Trophoblast cell (in vitro differentiated cells and primary cell): ENCODE results near the gene CDKAL1.

Experiments used
- DNase-seq, 2 donors: peaks; one replicate each; pipeline ENCODE4 v3.0.0-alpha.2; 2016
- H2AFZ ChIP-seq: 2 replicates; pipeline ENCODE4 v1.6.1; 2013; ENCODE audit warnings: low read length, moderate library complexity, mild to moderate bottlenecking; ENCODE audit not compliant: insufficient read depth, poor library complexity
- H2AK5ac ChIP-seq: 2 replicates; pipeline ENCODE4 v1.6.1; 2013; ENCODE audit warnings: mild to moderate bottlenecking, low read length
- H2BK120ac ChIP-seq: 2 replicates; pipeline ENCODE4 v1.6.1; 2013; ENCODE audit warnings: low read length, mild to moderate bottlenecking, moderate library complexity; ENCODE audit not compliant: insufficient read depth, poor library complexity
- H2BK12ac ChIP-seq: 2 replicates; pipeline ENCODE4 v1.6.1; 2013; ENCODE audit warnings: mild to moderate bottlenecking, low read length, moderate library complexity
- H2BK5ac ChIP-seq: 2 replicates; pipeline ENCODE4 v1.6.1; 2013; ENCODE audit warnings: low read length, low read depth, moderate library complexity, mild to moderate bottlenecking; ENCODE audit not compliant: poor library complexity
- H3K14ac ChIP-seq: 2 replicates; pipeline ENCODE4 v1.6.1; 2013; ENCODE audit warnings: mild to moderate bottlenecking, low read length
- H3K18ac ChIP-seq: 2 replicates; pipeline ENCODE4 v1.6.1; 2013; ENCODE audit warnings: mild to moderate bottlenecking, low read length
- H3K23ac ChIP-seq: 2 replicates; pipeline ENCODE4 v1.6.1; 2013; ENCODE audit warnings: low read length
- H3K27ac ChIP-seq: 2 replicates; pipeline ENCODE4 v1.5.1; 2013; ENCODE audit warnings: low read depth, mild to moderate bottlenecking, inconsistent platforms, low read length, moderate library complexity
- H3K27me3 ChIP-seq: 2 replicates; pipeline ENCODE4 v1.6.1; 2013; ENCODE audit warnings: inconsistent platforms, mild to moderate bottlenecking, low read length, moderate library complexity; ENCODE audit not compliant: insufficient read depth
- H3K36me3 ChIP-seq, 2 experiments: 1 replicate in 1 of 2; 2 replicates in 1 of 2; pipeline ENCODE4 v1.6.1; 2013; ENCODE audit warnings: low read length in 2 of 2, mild to moderate bottlenecking in 2 of 2, moderate library complexity in 1 of 2; ENCODE audit not compliant: insufficient read depth in 2 of 2, control insufficient read depth in 1 of 2
- H3K4ac ChIP-seq: 2 replicates; pipeline ENCODE4 v1.6.1; 2013; ENCODE audit warnings: low read depth, mild to moderate bottlenecking, low read length, moderate library complexity
- H3K4me1 ChIP-seq, 2 experiments: 1 replicate in 1 of 2; 2 replicates in 1 of 2; pipeline ENCODE4 v1.6.1; 2013; ENCODE audit warnings: low read length in 2 of 2, mild to moderate bottlenecking in 2 of 2, moderate library complexity in 1 of 2; ENCODE audit not compliant: insufficient read depth in 2 of 2, control insufficient read depth in 1 of 2
- H3K4me2 ChIP-seq: 2 replicates; pipeline ENCODE4 v1.6.1; 2013; ENCODE audit warnings: inconsistent platforms, mild to moderate bottlenecking, low read length, moderate library complexity
- H3K4me3 ChIP-seq: 2 replicates; pipeline ENCODE4 v1.5.1; 2013; ENCODE audit warnings: mild to moderate bottlenecking, low read depth, low read length, inconsistent platforms
- H3K79me1 ChIP-seq: one replicate; pipeline ENCODE4 v1.6.1; 2013; ENCODE audit warnings: low read length
- H3K79me2 ChIP-seq: 2 replicates; pipeline ENCODE4 v1.6.1; 2013; ENCODE audit warnings: low read length, mild to moderate bottlenecking; ENCODE audit not compliant: control insufficient read depth, insufficient read depth, poor library complexity
- H3K9ac ChIP-seq: 2 replicates; pipeline ENCODE4 v1.6.1; 2013; ENCODE audit warnings: mild to moderate bottlenecking, low read length
- H3K9me3 ChIP-seq: 2 replicates; pipeline ENCODE4 v1.6.1; 2013; ENCODE audit warnings: low read depth, mild to moderate bottlenecking, control low read depth, inconsistent platforms, low read length; ENCODE audit not compliant: insufficient read depth
- H4K12ac ChIP-seq: 2 replicates; pipeline ENCODE4 v1.6.1; 2013; ENCODE audit warnings: low read depth, mild to moderate bottlenecking, low read length, moderate library complexity
- H4K8ac ChIP-seq: 2 replicates; pipeline ENCODE4 v1.6.1; 2013; ENCODE audit warnings: low read depth, mild to moderate bottlenecking, low read length, moderate library complexity
- H4K91ac ChIP-seq: one replicate; pipeline ENCODE4 v1.6.1; 2013; ENCODE audit warnings: low read depth, mild to moderate bottlenecking, low read length, moderate library complexity
- WGBS: extraction: QIAGEN DNeasy Blood & Tissue Kit; methylation state at CpG from one replicate; pipeline ENCODE4 v1.1.7; 2013; ENCODE audit warnings: missing lambda C conversion rate; ENCODE audit not compliant: insufficient read length, insufficient coverage; ENCODE audit errors: extremely low coverage; 5-methylcytosine and 5-hydroxymethylcytosine counted together

The CDKAL1 gene

DNA sequence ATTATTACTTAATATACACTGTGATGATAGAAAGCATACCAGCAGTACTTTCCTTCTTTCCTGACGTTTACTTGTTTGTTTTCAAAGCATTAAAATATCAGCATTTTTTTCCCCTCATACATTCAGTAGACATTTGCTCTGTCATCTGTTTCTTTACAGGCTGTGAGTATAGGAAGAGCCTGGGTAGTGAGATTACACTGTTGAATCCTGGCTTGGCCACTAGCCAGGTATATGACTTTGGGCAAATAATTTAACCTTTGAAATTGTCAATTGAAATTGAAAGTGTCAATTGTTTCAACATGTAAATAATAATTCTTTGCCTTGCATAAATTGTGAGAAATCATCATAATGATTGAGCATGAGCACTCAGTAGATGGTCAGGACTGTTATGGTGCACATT, 336.2 kb downstream of the CDKAL1 start:
- H2BK5ac ChIP-seq: no peak overlapping the region
- H2BK12ac ChIP-seq: no peak overlapping the region
- H3K14ac ChIP-seq: no peak overlapping the region
- no peak overlapping the region for H3K4me3 ChIP-seq
- H3K4ac ChIP-seq: no peak overlapping the region
- H4K91ac ChIP-seq: no peak overlapping the region
- no peaks in the 10 kb centered on the region for H3K79me2 ChIP-seq
- WGBS: no CpG with 5 or more reads among the region's 1 CpG
- H3K27ac ChIP-seq: no peak overlapping the region
- H3K9me3 ChIP-seq: no peaks in the 10 kb centered on the region
- no peaks in the 10 kb centered on the region for H3K4me1 ChIP-seq
- DNase-seq: no peak
- no peak overlapping the region for H2AFZ ChIP-seq
- no peaks in the 10 kb centered on the region for H3K36me3 ChIP-seq
- no peak overlapping the region for H3K4me2 ChIP-seq
- no peak overlapping the region for H2AK5ac ChIP-seq
- no peak overlapping the region for H2BK120ac ChIP-seq
- H4K12ac ChIP-seq: no peak overlapping the region
- H4K8ac ChIP-seq: no peak overlapping the region
- no peaks in the 10 kb centered on the region for H3K27me3 ChIP-seq
- H3K9ac ChIP-seq: no peak overlapping the region
- H3K79me1 ChIP-seq: no peaks in the 10 kb centered on the region
- H3K23ac ChIP-seq: no peak overlapping the region
- H3K18ac ChIP-seq: no peak overlapping the region

DNA sequence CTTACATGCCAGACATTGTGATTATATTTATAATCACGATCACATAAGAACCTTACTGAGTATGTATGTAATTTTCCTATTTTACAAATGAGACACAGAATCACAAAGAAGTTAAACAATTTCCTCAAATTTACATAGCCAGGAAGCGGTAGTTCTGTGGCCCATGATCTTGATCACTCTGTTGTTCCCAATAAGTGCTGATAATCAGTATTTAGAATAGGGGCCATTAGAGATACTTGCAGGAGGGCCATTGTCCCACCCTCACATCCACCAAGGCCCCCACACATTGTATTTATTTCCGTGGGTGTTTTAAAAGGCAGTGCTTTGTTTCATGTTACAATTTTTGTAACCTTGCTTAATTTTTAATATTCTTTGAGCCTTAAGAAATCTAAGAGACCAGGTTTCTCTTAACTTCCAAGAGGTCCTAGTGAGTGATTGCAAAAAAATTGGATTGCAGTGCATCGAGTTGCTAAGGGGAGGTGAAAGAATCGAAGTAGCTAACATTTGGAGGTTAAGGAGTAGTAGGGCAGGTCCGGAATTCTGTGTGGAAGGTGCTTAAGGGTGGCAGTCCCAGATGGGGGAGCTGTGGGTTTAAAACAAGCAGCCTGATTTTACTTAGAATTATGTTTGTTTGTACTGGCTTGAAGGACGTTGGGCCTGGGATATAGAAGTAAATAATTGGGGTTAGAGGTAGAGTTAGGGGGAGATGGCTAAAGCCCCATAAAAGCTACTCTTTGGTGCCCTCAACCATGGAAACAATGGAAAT, 339.4 kb downstream of the CDKAL1 start:
- 100% methylated on average over 1 of the region's 7 CpGs for WGBS
- H2BK12ac ChIP-seq: no peak overlapping the region
- H3K36me3 ChIP-seq: no peaks in the 10 kb centered on the region
- H3K27me3 ChIP-seq: no peaks in the 10 kb centered on the region
- H3K27ac ChIP-seq: no peak overlapping the region
- no peak overlapping the region for H4K12ac ChIP-seq
- H3K14ac ChIP-seq: no peak overlapping the region
- no peaks in the 10 kb centered on the region for H3K9me3 ChIP-seq
- no peaks in the 10 kb centered on the region for H3K79me2 ChIP-seq
- no peak overlapping the region for H3K4ac ChIP-seq
- peaks cover 8 to 10% of the 10 kb centered on the region in 2 experiments for H3K4me1 ChIP-seq
- peaks cover 10% of the 10 kb centered on the region for H3K79me1 ChIP-seq
- H3K4me2 ChIP-seq: no peak overlapping the region
- peak in 1 of 2 donors; percentile 7 for DNase-seq
- H3K23ac ChIP-seq: no peak overlapping the region
- no peak overlapping the region for H2BK120ac ChIP-seq
- peak overlapping the region; percentile 32 for H2BK5ac ChIP-seq
- H3K18ac ChIP-seq: no peak overlapping the region
- H4K8ac ChIP-seq: no peak overlapping the region
- no peak overlapping the region for H3K9ac ChIP-seq
- no peak overlapping the region for H2AK5ac ChIP-seq
- no peak overlapping the region for H4K91ac ChIP-seq
- H3K4me3 ChIP-seq: no peak overlapping the region
- no peak overlapping the region for H2AFZ ChIP-seq

DNA sequence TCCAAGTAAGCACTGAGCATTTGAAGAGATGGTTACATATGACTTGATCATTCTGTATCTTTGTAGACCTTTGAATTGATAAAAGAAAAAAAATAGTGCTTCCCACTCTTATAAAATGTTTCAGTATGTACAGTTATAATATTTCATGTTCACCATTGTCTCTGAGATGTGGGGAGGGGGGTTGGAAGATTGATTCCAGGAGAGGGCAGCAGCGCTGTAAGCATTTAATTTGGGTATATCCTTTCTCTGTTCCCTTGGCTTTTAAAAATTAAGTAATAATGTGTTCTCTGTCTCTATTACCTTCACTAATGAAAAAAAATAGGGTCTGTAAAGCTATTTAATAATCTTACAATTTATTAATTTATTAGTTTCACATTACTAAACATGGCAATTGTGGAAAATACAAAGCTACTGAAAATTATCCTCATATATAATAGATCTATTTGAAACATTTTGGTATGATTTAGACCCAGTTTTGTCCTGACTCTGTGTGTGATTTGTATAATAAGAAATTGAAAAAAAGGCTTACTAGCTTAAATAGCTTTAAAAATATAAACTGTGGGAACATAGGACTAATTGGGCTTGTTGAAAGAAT, 341.2 kb downstream of the CDKAL1 start:
- Histone ChIP-seq H3K4me2 (no peak overlapping the region), H3K27me3 (no peaks in the 10 kb centered on the region), H3K14ac (no peak overlapping the region), H4K91ac (no peak overlapping the region), H4K8ac (no peak overlapping the region), H3K18ac (no peak overlapping the region), H3K9me3 (no peaks in the 10 kb centered on the region), H2BK120ac (no peak overlapping the region), H2BK12ac (no peak overlapping the region), H3K36me3 (no peaks in the 10 kb centered on the region), H3K9ac (no peak overlapping the region), H3K23ac (no peak overlapping the region), H3K79me1 (peaks cover 12% of the 10 kb centered on the region), H2AK5ac (no peak overlapping the region), H3K4ac (no peak overlapping the region), H3K4me1 (peaks cover 11 to 12% of the 10 kb centered on the region in 2 experiments), H2BK5ac (no peak overlapping the region), H3K27ac (no peak overlapping the region), H2AFZ (no peak overlapping the region), H3K4me3 (no peak overlapping the region), H3K79me2 (no peaks in the 10 kb centered on the region), H4K12ac (no peak overlapping the region)
- WGBS: no CpG with 5 or more reads among the region's 1 CpG
- DNase-seq: no peak

DNA sequence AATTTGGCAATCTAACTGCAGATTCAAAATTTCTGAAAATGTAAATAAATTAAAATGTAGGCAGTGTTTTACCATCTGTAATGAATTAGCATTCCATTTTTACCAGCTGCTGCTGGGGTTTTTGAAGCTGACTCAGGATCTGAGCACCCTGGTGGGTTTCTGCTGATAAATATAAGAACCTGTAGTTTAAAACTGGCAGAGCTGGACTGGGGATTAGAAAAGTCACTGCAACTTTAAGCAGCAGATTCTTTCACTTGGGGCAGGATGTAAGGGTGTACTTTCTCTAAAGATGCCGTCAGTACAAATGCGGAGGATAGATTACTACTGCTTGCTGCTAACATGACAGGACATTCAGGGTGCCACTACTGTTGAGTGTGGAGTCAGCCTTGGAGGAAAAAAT, 341.8 kb downstream of the CDKAL1 start:
- Histone ChIP-seq H2AK5ac (peak overlapping the region; percentile 54), H2BK5ac (peak overlapping the region; percentile 19), H4K91ac (peak overlapping the region; percentile 37), H3K18ac (peak overlapping the region; percentile 82), H4K8ac (peak overlapping the region; percentile 54), H3K79me1 (peaks cover 12% of the 10 kb centered on the region), H3K27ac (peak overlapping the region; percentile 64), H2BK120ac (peak overlapping the region; percentile 83), H3K79me2 (no peaks in the 10 kb centered on the region), H2BK12ac (peak overlapping the region; percentile 84), H3K36me3 (no peaks in the 10 kb centered on the region), H3K23ac (no peak overlapping the region), H3K9ac (no peak overlapping the region), H4K12ac (no peak overlapping the region), H3K4ac (no peak overlapping the region), H3K4me2 (no peak overlapping the region), H3K14ac (peak overlapping the region; percentile 66), H3K27me3 (no peaks in the 10 kb centered on the region), H3K4me1 (peaks cover 11 to 12% of the 10 kb centered on the region in 2 experiments), H3K4me3 (no peak overlapping the region), H3K9me3 (no peaks in the 10 kb centered on the region), H2AFZ (no peak overlapping the region)
- DNase-seq: peak in 1 of 2 donors; percentile 6
- no CpG with 5 or more reads among the region's 2 CpGs for WGBS
